Measurements from ENCODE around the gene KCNQ5. TPM values are rescaled to one million over a fixed set of nuclear protein-coding genes. Genes with fewer than 3 reads are reported as not detected.
"Not testable (repeated sequence)": the region's sequence is repeated elsewhere in the genome, so short reads cannot be mapped to it uniquely, and the experiment has no call there.

KCNQ5 gene
- total RNA-seq, 1 donor from 2014 or later = 1.5 TPM

DNA sequence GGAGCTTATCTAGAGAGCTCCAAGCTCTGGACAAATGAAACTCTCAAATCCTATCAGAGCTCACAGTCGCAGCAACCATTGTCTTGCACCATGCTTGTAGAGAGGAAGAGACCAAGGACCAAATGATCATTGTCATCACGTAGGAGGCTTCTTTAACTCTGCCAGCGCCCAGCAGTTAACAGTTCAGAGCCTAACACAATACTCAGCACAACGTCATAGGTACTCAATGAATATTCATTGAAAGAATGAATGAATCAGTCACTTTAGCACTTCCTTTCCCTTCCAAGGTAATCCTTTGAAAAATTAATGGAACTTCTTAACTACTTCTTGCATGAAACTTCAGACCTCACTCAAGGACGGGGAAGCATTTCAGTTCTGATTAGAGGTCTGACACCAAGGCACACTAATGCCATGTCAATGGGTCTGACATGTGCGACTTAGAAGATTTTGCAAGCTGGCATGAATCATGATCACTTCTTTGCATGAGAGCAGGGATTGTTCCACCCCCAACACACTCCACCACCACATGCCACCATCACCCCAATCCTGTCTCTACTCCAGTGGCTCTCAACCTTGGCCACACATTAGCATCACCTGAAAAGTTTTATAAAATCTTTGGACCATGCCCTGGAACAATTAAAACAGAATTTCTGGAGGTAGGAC lies 558.3 kb downstream of the KCNQ5 start:
- Mint-ChIP-seq H3K27ac (ENCODE audit: unreplicated experiment) (peak overlapping the region; percentile 19), H3K36me3 (ENCODE audit: unreplicated experiment) (no peaks in the 10 kb centered on the region), H3K4me1 (ENCODE audit: low read depth, unreplicated experiment) (peaks cover 11% of the 10 kb centered on the region), H3K4me3 (ENCODE audit: unreplicated experiment) (no peak overlapping the region), H3K9me3 (ENCODE audit: unreplicated experiment) (no peaks in the 10 kb centered on the region), H3K27me3 (ENCODE audit: unreplicated experiment) (no peaks in the 10 kb centered on the region)
- TF ChIP-seq, protein P1, sequence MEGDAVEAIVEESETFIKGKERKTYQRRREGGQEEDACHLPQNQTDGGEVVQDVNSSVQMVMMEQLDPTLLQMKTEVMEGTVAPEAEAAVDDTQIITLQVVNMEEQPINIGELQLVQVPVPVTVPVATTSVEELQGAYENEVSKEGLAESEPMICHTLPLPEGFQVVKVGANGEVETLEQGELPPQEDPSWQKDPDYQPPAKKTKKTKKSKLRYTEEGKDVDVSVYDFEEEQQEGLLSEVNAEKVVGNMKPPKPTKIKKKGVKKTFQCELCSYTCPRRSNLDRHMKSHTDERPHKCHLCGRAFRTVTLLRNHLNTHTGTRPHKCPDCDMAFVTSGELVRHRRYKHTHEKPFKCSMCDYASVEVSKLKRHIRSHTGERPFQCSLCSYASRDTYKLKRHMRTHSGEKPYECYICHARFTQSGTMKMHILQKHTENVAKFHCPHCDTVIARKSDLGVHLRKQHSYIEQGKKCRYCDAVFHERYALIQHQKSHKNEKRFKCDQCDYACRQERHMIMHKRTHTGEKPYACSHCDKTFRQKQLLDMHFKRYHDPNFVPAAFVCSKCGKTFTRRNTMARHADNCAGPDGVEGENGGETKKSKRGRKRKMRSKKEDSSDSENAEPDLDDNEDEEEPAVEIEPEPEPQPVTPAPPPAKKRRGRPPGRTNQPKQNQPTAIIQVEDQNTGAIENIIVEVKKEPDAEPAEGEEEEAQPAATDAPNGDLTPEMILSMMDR (IDR thresholded peaks at IDR 0.05; ENCODE audit: partially characterized antibody, unreplicated experiment) = no peak
- DNase-seq = no peak

DNA sequence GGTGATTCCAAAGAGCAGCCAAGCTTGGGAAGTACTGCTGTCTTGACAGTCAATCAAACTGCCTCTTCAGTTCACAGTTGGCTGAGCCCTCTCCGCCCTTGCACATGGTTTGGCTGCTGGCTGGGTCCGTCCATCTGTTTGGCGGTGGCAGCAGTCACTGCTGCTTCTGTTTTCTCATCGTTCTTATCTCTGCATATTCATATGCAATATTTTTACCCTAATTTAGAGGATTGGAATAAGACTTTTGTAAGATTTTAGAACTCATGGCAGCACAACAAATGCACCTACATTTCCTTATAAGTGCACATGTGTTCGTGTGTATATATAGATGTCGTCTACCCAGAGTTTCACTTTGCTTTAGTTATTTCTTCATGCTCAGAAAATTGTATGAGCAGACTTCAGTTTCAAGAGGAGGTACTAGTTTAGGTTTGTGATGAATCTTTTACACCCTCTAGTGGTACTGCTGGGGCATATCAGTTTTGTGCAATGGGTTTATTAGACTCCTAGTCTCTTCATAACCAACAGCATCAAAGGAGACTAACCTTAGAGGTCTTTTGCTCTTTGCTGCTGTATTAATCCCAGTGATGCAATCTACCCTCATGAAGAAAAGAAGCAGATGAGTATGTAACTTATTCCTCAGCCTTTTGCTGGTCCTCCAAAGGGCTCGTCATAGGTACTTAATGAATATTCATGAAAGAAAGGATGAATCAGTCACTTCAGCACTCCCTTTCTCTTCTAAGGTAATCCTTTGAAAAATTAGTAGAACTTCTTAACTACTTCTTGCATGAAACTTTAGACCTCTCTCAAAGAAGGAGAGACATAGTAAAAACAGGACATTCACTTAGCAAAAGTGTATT lies 559.1 kb downstream of the KCNQ5 start:
- Mint-ChIP-seq H3K27me3 (ENCODE audit: unreplicated experiment) (no peaks in the 10 kb centered on the region), H3K4me3 (ENCODE audit: unreplicated experiment) (peak overlapping the region; percentile 60), H3K27ac (ENCODE audit: unreplicated experiment) (peak overlapping the region; percentile 50), H3K4me1 (ENCODE audit: low read depth, unreplicated experiment) (peaks cover 11% of the 10 kb centered on the region), H3K36me3 (ENCODE audit: unreplicated experiment) (no peaks in the 10 kb centered on the region), H3K9me3 (ENCODE audit: unreplicated experiment) (no peaks in the 10 kb centered on the region)
- peak; percentile 46 for DNase-seq
- TF ChIP-seq, protein P1 (IDR thresholded peaks at IDR 0.05; ENCODE audit: partially characterized antibody, unreplicated experiment) = peak; percentile 85

DNA sequence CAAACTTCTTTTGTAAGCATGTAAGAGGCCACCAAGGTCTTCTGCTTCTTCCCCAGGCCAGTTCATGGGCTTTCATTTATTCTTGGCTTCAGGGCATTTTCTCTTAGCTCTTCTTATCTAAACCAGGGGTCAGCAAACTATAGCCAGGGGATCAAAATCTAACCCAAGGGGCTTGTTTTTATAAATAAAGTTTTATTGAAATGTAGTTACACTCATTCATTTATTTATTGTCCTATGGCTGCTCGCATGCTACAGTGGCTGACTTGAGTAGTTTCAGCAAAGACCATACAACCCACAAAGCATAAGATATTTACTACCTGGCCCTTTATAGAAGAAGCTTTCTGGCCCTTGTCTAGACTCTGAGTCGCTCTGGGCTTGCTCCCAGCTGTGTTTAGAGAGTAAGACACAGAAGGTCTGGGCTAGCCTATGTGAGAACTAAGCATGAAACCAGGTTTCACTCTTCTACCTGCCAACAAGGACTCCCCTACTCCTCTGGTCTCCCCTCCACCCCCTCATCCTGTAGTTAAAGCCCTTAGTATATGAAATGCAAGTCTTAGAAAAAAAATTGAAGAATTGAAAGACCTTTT lies 560.2 kb downstream of the KCNQ5 start:
- H3K4me3 Mint-ChIP-seq (ENCODE audit: unreplicated experiment) = no peak overlapping the region
- H3K27me3 Mint-ChIP-seq (ENCODE audit: unreplicated experiment) = no peaks in the 10 kb centered on the region
- no peaks in the 10 kb centered on the region for H3K36me3 Mint-ChIP-seq (ENCODE audit: unreplicated experiment)
- H3K9me3 Mint-ChIP-seq (ENCODE audit: unreplicated experiment) = no peaks in the 10 kb centered on the region
- H3K27ac Mint-ChIP-seq (ENCODE audit: unreplicated experiment) = no peak overlapping the region
- TF ChIP-seq, protein P1 (IDR thresholded peaks at IDR 0.05; ENCODE audit: partially characterized antibody, unreplicated experiment) = no peak
- no peak for DNase-seq
- H3K4me1 Mint-ChIP-seq (ENCODE audit: low read depth, unreplicated experiment) = peaks cover 11% of the 10 kb centered on the region

DNA sequence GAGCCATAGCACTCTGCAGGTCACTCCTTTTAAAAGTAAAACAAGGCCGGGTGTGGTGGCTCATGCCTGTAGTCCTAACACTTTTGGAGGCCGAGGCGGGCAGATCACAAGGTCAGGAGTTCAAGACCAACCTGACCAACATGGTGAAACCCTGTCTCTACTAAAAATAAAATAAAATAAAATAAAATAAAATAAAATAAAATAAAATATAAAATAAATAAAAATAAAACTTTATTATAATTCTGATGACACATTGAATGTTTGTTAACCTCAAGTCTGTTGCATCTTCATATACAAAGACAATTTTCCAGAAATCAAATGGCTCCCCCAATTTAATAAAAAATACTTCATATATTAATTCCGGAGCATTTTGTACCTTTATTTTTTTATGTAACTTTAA lies 571.4 kb downstream of the KCNQ5 start:
- not testable (repeated sequence) for H3K27ac Mint-ChIP-seq (ENCODE audit: unreplicated experiment); H3K4me1 Mint-ChIP-seq (ENCODE audit: low read depth, unreplicated experiment); H3K9me3 Mint-ChIP-seq (ENCODE audit: unreplicated experiment); H3K36me3 Mint-ChIP-seq (ENCODE audit: unreplicated experiment); H3K4me3 Mint-ChIP-seq (ENCODE audit: unreplicated experiment); H3K27me3 Mint-ChIP-seq (ENCODE audit: unreplicated experiment); DNase-seq

DNA sequence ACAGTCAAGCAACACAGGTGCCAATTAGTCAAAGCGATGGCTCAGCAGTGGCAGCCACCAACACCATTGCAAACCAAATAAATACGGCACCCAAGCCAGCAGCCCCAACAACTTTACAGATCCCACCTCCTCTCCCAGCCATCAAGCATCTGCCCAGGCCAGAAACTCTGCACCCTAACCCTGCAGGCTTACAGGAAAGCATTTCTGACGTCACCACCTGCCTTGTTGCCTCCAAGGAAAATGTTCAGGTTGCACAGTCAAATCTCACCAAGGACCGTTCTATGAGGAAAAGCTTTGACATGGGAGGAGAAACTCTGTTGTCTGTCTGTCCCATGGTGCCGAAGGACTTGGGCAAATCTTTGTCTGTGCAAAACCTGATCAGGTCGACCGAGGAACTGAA lies 572.9 kb downstream of the KCNQ5 start:
- no peak for DNase-seq
- H3K4me3 Mint-ChIP-seq (ENCODE audit: unreplicated experiment) = no peak overlapping the region
- TF ChIP-seq, protein P1 (IDR thresholded peaks at IDR 0.05; ENCODE audit: partially characterized antibody, unreplicated experiment) = no peak
- H3K9me3 Mint-ChIP-seq (ENCODE audit: unreplicated experiment) = no peaks in the 10 kb centered on the region
- no peaks in the 10 kb centered on the region for H3K36me3 Mint-ChIP-seq (ENCODE audit: unreplicated experiment)
- H3K4me1 Mint-ChIP-seq (ENCODE audit: low read depth, unreplicated experiment) = no peaks in the 10 kb centered on the region
- H3K27me3 Mint-ChIP-seq (ENCODE audit: unreplicated experiment) = no peaks in the 10 kb centered on the region
- no peak overlapping the region for H3K27ac Mint-ChIP-seq (ENCODE audit: unreplicated experiment)
